Measurements from ENCODE around the gene PIGK.

PIGK gene

DNA sequence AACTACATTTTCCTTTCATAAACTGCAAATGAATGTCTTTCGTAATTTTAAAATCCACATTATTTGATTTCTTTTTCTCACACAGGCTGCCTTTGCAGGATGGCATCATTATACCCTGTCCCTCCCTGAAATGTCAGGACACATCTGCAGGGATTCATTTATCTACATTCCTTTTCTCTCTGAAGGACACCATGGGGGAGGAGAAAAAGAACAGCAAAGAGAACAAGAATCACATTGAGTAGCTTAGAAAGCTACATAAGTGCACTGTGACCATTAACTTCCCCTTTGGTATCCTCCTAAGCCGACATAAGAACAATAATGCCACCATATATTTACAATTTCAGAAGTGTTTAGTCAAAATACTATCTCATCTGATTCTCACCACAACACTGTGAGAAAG lies 129.5 kb downstream of the PIGK start:
- DNase-seq = no peak

- no peak for DNase-seq
These were observed 134.1 kb downstream of the PIGK start for GRCh38 chr1:77085109-77085508.

DNA sequence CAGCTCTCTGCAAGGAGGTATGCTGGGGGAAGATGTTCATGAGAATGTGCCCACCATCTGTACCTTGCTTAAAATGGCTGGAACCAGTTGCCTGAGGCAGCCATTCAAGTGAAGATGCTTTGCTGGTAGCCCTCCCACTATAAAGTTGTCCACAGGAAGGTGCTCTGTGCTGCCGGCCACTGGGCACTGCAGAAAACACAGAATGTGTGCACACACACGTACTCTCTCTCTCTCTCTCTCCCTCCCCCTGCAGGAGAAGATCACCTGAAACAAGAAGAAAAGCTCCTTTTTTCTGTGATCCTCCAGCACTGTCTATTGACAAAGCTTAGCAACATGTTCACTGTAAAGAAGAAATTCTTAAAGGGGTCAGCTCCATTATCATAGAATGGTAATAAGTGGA lies 134.8 kb downstream of the PIGK start:
- DNase-seq = no peak

DNA sequence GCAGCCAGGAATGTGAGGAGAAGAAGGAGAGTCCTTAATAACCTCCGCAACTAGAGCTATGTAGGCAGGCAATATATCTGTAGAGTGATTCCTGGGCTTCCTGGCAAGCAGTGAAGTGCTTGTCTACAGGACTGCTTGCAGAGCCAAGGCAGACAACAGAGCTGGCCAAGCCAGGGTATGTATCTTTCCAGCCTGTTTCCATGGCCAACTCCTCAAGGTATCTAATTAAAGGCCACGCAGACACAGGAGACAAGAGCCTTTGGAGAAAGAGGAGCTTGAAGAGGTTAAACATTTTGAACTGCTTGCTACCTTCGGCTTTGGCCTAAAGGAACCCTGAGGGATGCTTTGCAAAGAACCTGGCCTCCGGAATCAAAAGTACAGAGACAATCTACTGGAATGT lies 137.4 kb downstream of the PIGK start:
- no peak for DNase-seq

- no peak for DNase-seq
These were observed 142.5 kb downstream of the PIGK start for GRCh38 chr1:77076759-77077158.

- DNase-seq = no peak
These were observed 151.2 kb downstream of the PIGK start for GRCh38 chr1:77068013-77068412.

GRCh38 chr1:77065693-77066342 lies 153.4 kb downstream of the PIGK start:
- no peak for DNase-seq

DNA sequence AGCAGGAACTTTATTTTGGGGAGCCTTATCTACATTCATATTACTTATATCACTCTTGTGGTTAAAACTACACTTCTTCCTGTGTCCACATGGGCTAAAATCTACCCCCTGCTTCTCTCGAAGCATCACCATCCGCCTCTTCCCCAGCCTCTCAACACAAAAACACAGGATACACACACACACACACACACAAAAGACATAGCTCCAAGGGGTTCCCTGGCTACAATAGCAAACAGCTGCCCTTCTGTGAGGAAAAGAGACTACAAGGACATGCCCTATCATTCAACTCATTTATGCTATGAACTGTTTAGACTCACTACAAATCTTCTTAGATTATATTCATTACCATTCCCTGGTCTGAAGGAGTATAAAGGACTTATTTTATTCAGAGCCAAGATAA lies 155.0 kb downstream of the PIGK start:
- DNase-seq = no peak

DNA sequence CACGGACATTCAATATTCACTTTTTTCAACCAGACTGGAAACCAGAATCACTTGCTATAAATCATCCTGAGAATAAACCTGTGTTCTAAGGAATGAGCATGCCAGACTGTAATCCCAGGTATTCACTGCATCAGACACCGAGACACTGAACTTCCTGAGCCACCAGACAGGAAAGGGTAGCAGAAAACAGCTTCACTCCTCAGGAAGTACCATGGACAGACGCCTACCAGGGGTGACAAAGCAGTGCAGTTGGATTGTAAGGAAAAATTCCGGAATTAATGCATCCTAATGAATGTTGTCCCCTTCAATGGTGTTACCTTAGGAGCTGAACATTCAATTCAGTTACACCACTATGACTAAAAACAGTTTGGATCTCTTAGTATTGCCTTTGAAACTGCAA lies 156.1 kb downstream of the PIGK start:
- DNase-seq = no peak

DNA sequence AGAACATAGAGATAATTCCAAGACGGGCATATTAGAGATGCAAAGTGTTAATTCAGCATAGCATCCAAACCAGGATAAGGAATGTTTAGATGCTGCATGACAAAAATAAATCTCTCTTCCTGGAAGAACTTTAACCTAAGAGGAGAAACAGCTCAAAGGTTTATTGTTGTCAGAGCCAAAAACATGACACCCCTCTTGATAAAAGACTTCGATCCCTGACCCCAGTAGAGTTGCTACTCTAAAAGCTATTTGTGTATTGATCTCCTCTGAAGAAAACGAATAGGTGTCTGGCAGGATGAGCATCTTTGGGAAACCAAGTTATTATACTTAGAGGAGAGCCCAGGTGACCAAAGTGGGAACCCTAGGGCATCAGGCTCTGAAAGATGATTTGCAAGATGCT lies 158.1 kb downstream of the PIGK start:
- DNase-seq = no peak

DNA sequence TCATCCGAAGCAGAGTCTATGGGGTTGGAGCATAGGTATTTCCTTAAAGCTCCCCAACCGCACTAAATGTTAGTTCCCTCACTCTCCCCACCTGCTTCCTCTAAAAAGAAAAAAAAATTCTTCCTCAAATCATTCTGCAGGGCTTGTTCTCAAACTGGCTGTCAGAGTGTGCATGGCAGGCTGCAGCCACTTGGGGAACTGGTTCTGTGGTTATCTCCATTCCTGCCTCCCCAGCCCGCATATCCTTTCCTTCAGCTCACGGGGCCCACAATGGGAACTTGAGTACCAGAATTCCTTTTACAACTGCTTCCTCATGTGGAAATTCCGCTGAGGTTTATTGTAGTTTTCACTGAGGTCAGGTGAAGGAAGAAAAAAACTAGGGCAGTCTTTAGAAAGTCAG lies 159.2 kb downstream of the PIGK start:
- no peak for DNase-seq

DNA sequence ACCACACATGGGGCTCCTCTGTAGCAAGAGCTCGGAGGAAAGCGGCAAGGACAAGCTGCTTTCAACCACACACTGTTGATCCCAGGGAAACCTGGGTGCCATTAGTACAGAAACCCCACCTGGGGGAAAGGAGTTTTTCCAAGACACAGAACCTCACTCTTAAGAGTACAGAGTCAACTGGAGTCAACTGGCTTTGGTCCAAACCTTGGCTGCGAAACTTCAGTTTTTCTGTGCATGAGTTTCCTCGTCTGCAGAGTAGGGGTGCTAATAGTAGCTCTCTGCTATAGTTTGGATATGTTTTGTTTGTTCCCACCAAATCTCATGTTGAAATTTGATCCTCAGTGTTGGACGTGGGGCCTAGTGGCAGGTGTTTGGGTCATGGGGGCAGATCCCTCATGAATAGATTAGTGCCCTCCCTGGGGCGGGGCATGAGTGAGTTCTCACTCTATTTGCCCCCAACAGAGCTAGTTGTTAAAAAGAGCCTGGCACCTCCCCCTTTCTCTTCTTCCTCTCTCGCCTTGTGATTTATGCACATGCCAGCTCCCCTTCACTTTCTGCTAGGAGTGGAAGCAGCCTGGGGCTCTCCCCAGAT lies 161.1 kb downstream of the PIGK start:
- no peak for DNase-seq

- DNase-seq = no peak
These were observed 162.7 kb downstream of the PIGK start for GRCh38 chr1:77056525-77056924.

GRCh38 chr1:77051425-77051824 lies 167.8 kb downstream of the PIGK start:
- DNase-seq = no peak

DNA sequence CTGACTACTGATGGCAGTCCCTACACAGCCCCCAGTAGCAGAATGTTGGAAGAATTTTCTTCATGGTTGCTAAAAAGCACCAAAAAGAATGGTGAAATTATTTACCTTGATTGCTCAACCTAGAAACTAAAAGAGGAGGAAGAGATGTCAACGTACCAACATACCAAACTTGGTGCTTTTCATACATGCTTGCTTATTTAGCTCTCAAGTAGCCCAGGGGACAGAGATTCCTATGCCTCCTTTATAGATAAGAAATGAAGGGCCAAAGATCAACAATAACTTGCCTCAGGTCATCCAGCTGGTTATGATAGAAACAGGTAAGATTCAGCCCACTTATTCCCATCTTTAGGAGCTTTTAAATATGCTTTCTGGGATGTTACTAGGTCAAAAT lies 170.6 kb downstream of the PIGK start:
- no peak for DNase-seq

- no peak for DNase-seq
These were observed 171.1 kb downstream of the PIGK start for GRCh38 chr1:77047978-77048614.

- no peak for DNase-seq
These were observed 171.7 kb downstream of the PIGK start for GRCh38 chr1:77047575-77047974.

DNA sequence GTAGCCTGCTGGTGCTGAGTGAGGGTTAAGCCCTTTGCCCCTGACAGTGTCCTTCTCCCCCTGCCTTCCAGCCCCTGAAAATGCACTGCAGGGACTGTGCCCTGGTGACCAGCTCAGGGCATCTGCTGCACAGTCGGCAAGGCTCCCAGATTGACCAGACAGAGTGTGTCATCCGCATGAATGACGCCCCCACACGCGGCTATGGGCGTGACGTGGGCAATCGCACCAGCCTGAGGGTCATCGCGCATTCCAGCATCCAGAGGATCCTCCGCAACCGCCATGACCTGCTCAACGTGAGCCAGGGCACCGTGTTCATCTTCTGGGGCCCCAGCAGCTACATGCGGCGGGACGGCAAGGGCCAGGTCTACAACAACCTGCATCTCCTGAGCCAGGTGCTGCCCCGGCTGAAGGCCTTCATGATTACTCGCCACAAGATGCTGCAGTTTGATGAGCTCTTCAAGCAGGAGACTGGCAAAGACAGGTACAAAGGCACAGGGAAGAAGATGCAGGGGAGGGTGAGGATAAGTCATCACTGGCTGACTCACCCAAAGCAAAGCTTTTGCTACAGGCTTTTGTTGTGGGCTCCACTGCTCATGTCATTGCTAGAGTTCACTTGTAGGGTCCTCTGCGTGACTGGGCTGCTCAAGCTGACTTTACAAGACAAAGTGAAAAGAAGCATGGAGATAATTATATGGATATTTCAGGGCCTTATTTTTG lies 174.9 kb downstream of the PIGK start:
- DNase-seq = no peak

GRCh38 chr1:77040826-77041225 lies 178.4 kb downstream of the PIGK start:
- DNase-seq = no peak

DNA sequence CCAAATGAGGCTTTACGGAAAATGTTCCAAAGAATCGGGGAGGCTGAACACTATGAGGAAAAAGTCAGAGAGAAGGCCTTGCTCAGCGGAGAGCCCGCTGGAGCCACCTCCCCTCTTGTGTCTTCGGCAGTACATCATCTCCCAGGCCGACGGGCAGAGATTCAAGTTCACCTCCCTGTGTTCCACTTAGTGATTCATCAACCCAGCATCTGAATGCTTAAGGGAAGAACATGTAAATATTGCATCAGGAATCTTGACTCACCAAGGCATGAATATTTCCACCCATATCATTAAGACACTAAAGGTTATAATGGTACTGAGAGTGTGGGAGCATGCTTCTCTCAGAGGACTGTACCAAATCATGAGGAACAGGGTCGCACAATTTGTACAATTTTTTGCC lies 179.5 kb downstream of the PIGK start:
- no peak for DNase-seq

GRCh38 chr1:77039111-77039510 lies 180.1 kb downstream of the PIGK start:
- DNase-seq = no peak
